GM12878 (cell line): ENCODE data around the gene UTP25. TPM values are rescaled to one million over a fixed set of nuclear protein-coding genes. Genes with fewer than 3 reads are reported as not detected.

Source experiments
- ATAC-seq: fragments of 200-7000 bp; cut with Tn5 transposase; 3 replicates; pipeline ENCODE4 v1.9.1; 2020; ENCODE audit warnings: mild to moderate bottlenecking, moderate library complexity
- BruUV-seq: library from RNA; stranded (reverse); fragments of 400-500 nt; replicated peaks from 2 replicates; lab custom pipeline; 2021; lab: Mats Ljungman, UMichigan
- CTCF ChIA-PET: fragments of 300-600 bp; sonication (Branson Sonifier 250); formaldehyde crosslinking; extraction: SDS; loops from one replicate; lab custom pipeline; 2021; ENCODE audit warnings: inconsistent platforms; lab: Yijun Ruan, JAX
- POLR2A ChIA-PET: fragments of 350-600 bp; formaldehyde crosslinking; extraction: SDS; loops from one replicate; lab custom pipeline; 2021; ENCODE audit warnings: inconsistent platforms; lab: Charles Lee
- RAD21 ChIA-PET: fragments of 300-600 bp; sonication (Branson Sonifier 250); formaldehyde crosslinking; loops from one replicate; lab custom pipeline; 2023; ENCODE audit warnings: antibody characterized with exemption; ENCODE audit not compliant: unreplicated experiment; lab: Charles Lee
- SMC1A ChIA-PET: fragments of 300-600 bp; sonication (Branson Sonifier 250); formaldehyde crosslinking; loops from one replicate; lab custom pipeline; 2023; ENCODE audit not compliant: unreplicated experiment, uncharacterized antibody; lab: Charles Lee
- DNase-seq: peaks from one replicate; pipeline ENCODE4 v3.0.0-alpha.2; 2011; ENCODE audit warnings: low read depth, low spot score
- FAIRE-seq: peaks from 3 replicates; lab custom pipeline; 2011; peaks lifted over from hg19 to GRCh38; lab: Jason Lieb, UNC
- H2AFZ ChIP-seq: 2 replicates; pipeline ENCODE4 v1.6.0; 2011; ENCODE audit warnings: low read depth, low read length, control low read depth; ENCODE audit not compliant: control insufficient read depth
- H3K27ac ChIP-seq: 2 replicates; pipeline ENCODE4 v1.5.1; 2011; ENCODE audit warnings: control low read depth; ENCODE audit not compliant: control insufficient read depth, insufficient read depth
- H3K27me3 ChIP-seq, 2 experiments: replicated peaks in 1 of 2; 2 replicates each; pipeline versions ENCODE4 v1.6.0 to v1.6.1; 2011; ENCODE audit warnings: low read length in 1 of 2; ENCODE audit not compliant: control insufficient read depth in 2 of 2, insufficient read depth in 2 of 2
- H3K36me3 ChIP-seq, 2 experiments: 2 replicates each; pipeline ENCODE4 v1.5.1; 2011; ENCODE audit warnings: low read length in 1 of 2; ENCODE audit not compliant: control insufficient read depth in 2 of 2, insufficient read depth in 2 of 2
- H3K4me1 ChIP-seq: 2 replicates; pipeline ENCODE4 v1.6.1; 2011; ENCODE audit warnings: mild to moderate bottlenecking, low read length, moderate library complexity, mixed read lengths; ENCODE audit not compliant: control insufficient read depth, insufficient read depth
- H3K4me2 ChIP-seq: 2 replicates; pipeline ENCODE4 v1.6.0; 2011; ENCODE audit warnings: control low read depth; ENCODE audit not compliant: control insufficient read depth, insufficient read depth
- H3K4me3 ChIP-seq: fragments of 200-600 bp; sonication (generic); 2 replicates; pipeline ENCODE4 v1.5.1; 2016
- H3K79me2 ChIP-seq: 2 replicates; pipeline ENCODE4 v1.6.0; 2011; ENCODE audit warnings: low read length; ENCODE audit not compliant: control insufficient read depth, insufficient read depth
- H3K9ac ChIP-seq: 2 replicates; pipeline ENCODE4 v1.8.0; 2011; ENCODE audit warnings: low read length, control low read depth, mixed read lengths; ENCODE audit not compliant: control insufficient read depth, insufficient read depth
- H3K9me3 ChIP-seq: replicated peaks from 3 replicates; pipeline ENCODE4 v1.5.1; 2011; ENCODE audit warnings: mild to moderate bottlenecking, low read length; ENCODE audit not compliant: control insufficient read depth, insufficient read depth
- H4K20me1 ChIP-seq: 2 replicates; pipeline ENCODE4 v1.6.0; 2011; ENCODE audit not compliant: control insufficient read depth, insufficient read depth
- BCL11A ChIP-seq: IDR thresholded peaks from 2 replicates; pipeline ENCODE4 v1.6.1; 2011; ENCODE audit warnings: low read depth, low read length
- CHD1 ChIP-seq: IDR thresholded peaks from 2 replicates; pipeline ENCODE4 v1.6.1; 2012; ENCODE audit warnings: low read depth, low read length, improper control_type of control experiment
- ELK1 ChIP-seq: IDR thresholded peaks from 2 replicates; pipeline ENCODE4 v1.6.1; 2012; ENCODE audit warnings: low read depth, low read length, improper control_type of control experiment
- ETV6 ChIP-seq, 2 experiments: fragments of 450-650 bp in 1 of 2; IDR thresholded peaks in 1 of 2; conservative IDR thresholded peaks in 1 of 2; 2 replicates each; pipeline ENCODE4 v1.6.1; 2014; ENCODE audit warnings: antibody characterized with exemption in 1 of 2, borderline replicate concordance in 1 of 2, low read depth in 1 of 2, mild to moderate bottlenecking in 1 of 2, moderate library complexity in 1 of 2
- ZBED1 ChIP-seq: IDR thresholded peaks from 2 replicates; pipeline ENCODE4 v1.6.1; 2016; ENCODE audit warnings: borderline replicate concordance
- WGBS: methylation state at CpG from one replicate; pipeline ENCODE4 v1.1.6; 2016; ENCODE audit warnings: low lambda C conversion rate; ENCODE audit not compliant: insufficient replicate concordance, insufficient coverage; ENCODE audit errors: missing lambda C conversion rate; 5-methylcytosine and 5-hydroxymethylcytosine counted together
- in situ Hi-C: fragments of 300-500 bp; cut with MboI; formaldehyde crosslinking; loops from 9 replicates; pipeline ENCODE4 v1.14.3; 2018; ENCODE audit warnings: mixed read lengths
- intact Hi-C: fragments of 100-400 bp; cut with micrococcal nuclease; formaldehyde crosslinking; loops from one replicate; pipeline ENCODE4 v1.14.2; 2022; ENCODE audit not compliant: unreplicated experiment
- polyA plus RNA-seq, 11 experiments: library from polyadenylated mRNA; depleted of rRNA in 4 of 11; unstranded in 6 of 11; stranded (reverse) in 5 of 11; fragments of >200 nt; fragmentation: Nextera tagmentation in 4 of 11; fragmentation: Illumina TruSeq in 1 of 11; extraction: Ambion mirVana in 4 of 11; extraction: Trizol in 1 of 11; gene quantifications; 1 replicate in 1 of 11; 2 replicates in 10 of 11; pipeline versions ENCODE4 v1.2.1 to v1.2.3, GENCODE V29; 2011 to 2016; ENCODE audit warnings: inconsistent platforms in 2 of 11, missing spikeins in 2 of 11, low read depth in 1 of 11
- total RNA-seq, 4 experiments: library from RNA; depleted of rRNA in 3 of 4; stranded (reverse); fragments of >200 nt in 3 of 4; fragmentation: Illumina TruSeq in 1 of 4; extraction: Trizol in 1 of 4; gene quantifications; 2 replicates each; pipeline versions ENCODE4 v1.2.1 to v1.2.3, GENCODE V29; 2013 to 2021

The UTP25 gene
- total and polyA plus RNA-seq, 10 of the 15 experiments (the other 5 are each of a cell fraction or from before 2014, with no cell fraction given) = 3.0 to 13.3 (median 8.5) TPM

DNA sequence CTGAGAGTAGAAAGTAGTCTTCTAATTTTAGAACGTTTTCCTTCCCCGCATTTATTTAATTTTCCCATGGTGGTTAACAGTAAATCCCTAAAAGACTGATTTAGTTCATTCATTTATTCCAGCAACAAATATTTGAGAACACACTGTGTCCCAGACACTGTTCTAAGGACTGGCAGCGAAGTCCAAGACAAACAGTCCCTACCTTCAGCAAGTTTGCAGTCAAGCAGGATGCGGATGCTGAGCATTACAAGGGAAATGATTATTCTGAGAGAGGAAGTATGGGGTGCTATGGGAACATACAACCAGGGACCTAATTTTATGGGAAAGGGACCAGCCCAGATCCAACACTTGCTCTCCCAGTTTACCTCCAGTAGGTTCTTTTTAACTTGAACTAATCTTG is 42.2 kb upstream of the UTP25 start:
- ChIA-PET RAD21 (interaction anchor here (1.4 to 2.9 kb wide), 2 partner anchors 18 to 42 kb away, joined by 3 to 16 read pairs; partner anchors contain the start of gene UTP25), SMC1A (interaction anchor here (1.0 to 4.1 kb wide), 7 partner anchors 11 to 39 kb away, joined by 3 to 31 read pairs (median 16); no protein-coding TSS in a partner anchor), POLR2A (interaction anchor here (1.6 to 3.5 kb wide), 3 partner anchors 10 to 30 kb away, joined by 4 to 24 read pairs (median 5); no protein-coding TSS in a partner anchor), CTCF (interaction anchor here (0.6 to 6.0 kb wide), 10 partner anchors 11 to 133 kb away, joined by 3 to 72 read pairs (median 6); partner anchors contain the start of gene UTP25)
- no peak overlapping the region for H3K4me3 ChIP-seq
- no peak overlapping the region for H2AFZ ChIP-seq
- intact Hi-C loops (loop anchor here (2.0 kb wide), 2 partner anchors 29 to 41 kb away; partner anchors contain the start of genes TRAF3IP3 and UTP25), in situ Hi-C loops (no loop called here)
- no peaks in the 10 kb centered on the region for H4K20me1 ChIP-seq
- BruUV-seq = no TSS peak
- H3K9me3 ChIP-seq = no peaks in the 10 kb centered on the region; the same call in 1 of the 3 replicates
- H3K27ac ChIP-seq = no peak overlapping the region
- no peak overlapping the region for H3K9ac ChIP-seq
- DNase-seq (no peak), FAIRE-seq (no peak), ATAC-seq (no peak)
- TF ChIP-seq BCL11A (no peak), ZBED1 (no peak), ELK1 (no peak), ETV6 (conservative IDR thresholded peaks at IDR 0.05 in 1 of 2, IDR thresholded peaks at IDR 0.05 in 1 of 2; ENCODE audit: borderline replicate concordance in 1 of 2, low read depth in 1 of 2) (no peak), CHD1 (no peak)
- 100% methylated on average over 4 of the region's 4 CpGs for WGBS
- no peaks in the 10 kb centered on the region; a peak in 1 of 4 replicates for H3K36me3 ChIP-seq
- H3K27me3 ChIP-seq = no peaks in the 10 kb centered on the region; a peak in 1 of 4 replicates
- H3K79me2 ChIP-seq = peaks cover 7% of the 10 kb centered on the region
- 0 out of 2 replicates have a peak, but pooled peaks cover 2% of the 10 kb centered on the region for H3K4me1 ChIP-seq
- H3K4me2 ChIP-seq = no peak overlapping the region
